NCI-H2081 treated with DMSO at 0.1 percent for 48 hours (cell line): ENCODE results near the gene DEGS2.
"Not testable (repeated sequence)": the region's sequence is repeated elsewhere in the genome, so short reads cannot be mapped to it uniquely, and the experiment has no call there.

Experiments
- DNase-seq: peaks from one replicate; lab custom pipeline; 2025; lab: John Stamatoyannopoulos, UW

Gene DEGS2

GRCh38 chr14:100178691-100179090 lies 19.2 kb upstream of the DEGS2 start:
- DNase-seq: no peak

DNA sequence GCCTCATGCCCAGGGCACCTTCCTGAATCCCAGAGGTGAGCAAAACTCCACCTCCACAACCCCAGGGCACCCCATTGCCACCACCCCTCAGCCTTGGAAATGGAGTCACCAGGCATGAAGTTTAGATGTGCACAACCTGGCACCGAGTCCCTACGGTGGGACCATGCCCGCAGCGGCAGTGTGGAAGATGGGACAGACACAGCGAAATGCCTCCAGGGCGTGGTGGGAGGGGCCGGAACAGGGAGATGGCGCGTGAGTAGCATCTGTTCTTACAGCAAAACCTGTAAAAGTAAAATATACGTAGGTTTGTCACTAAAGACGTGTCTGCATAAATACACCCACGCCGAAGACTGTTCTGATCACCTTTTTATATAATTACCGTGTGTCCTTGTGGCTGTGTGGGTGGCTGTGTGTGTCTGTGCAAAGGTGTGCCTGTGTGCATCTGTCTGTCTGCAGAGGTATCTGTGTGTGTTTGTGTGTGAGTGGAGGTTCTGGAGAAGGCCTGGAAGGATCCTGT lies 17.4 kb upstream of the DEGS2 start:
- no peak for DNase-seq

GRCh38 chr14:100173353-100173752 lies 13.9 kb upstream of the DEGS2 start:
- no peak for DNase-seq

- no peak for DNase-seq
These were observed 13.4 kb upstream of the DEGS2 start for GRCh38 chr14:100172811-100173210.

DNA sequence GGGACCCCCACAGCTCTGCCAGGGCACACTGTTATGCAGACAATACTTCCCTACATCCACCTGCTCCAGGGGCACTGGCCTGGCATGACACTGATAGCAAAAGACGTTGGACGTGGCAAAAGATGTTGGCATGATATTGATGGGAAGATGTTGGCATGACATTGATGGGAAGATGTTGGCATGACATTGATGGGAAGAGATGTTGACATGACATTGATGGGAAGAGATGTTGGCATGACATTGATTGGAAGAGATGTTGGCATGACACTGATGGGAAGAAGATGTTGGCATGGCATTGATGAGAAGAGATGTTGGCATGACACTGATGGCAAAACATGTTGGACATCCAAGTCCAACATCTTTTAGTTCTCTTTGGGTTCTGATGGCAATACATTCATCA lies 11.4 kb upstream of the DEGS2 start:
- DNase-seq: no peak

- no peak for DNase-seq
These were observed 9.1 kb upstream of the DEGS2 start for GRCh38 chr14:100168506-100168905.

DNA sequence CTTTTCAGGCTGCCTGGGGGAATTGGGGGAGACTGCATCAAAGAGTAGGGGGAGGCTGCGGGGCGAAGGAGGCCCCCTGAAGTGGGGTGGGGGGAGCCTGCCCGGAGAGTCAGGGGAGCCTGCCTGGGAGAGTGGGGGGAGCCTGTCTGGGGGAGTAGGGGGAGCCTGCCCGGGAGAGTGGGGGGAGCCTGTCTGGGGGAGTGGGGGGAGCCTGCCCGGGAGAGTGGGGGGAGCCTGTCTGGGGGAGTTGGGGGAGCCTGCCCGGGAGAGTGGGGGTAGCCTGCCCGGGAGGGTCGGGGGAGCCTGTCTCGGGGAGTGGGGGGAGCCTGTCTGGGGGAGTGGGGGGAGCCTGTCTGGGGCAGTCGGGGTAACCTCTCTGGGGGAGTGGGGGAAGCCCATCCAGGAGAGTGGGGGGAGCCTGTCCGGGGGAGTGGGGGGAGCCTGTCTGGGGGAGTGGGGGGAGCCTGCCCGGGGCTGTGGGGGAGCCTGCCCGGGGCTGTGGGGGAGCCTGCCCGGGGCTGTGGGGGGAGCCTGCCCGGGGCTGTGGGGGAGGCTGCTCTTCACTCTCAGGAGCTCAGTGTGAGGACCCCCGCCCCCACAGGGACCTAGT lies 6.5 kb upstream of the DEGS2 start:
- no peak for DNase-seq

GRCh38 chr14:100165376-100165775 lies 5.9 kb upstream of the DEGS2 start:
- no peak for DNase-seq

- no peak for DNase-seq
These were observed 1.1 kb upstream of the DEGS2 start for GRCh38 chr14:100160534-100160916.

GRCh38 chr14:100159865-100160533 lies 554 bp upstream of the DEGS2 start:
- no peak for DNase-seq

- no peak for DNase-seq
These were observed 815 bp downstream of the DEGS2 start for GRCh38 chr14:100158566-100159093.

DNA sequence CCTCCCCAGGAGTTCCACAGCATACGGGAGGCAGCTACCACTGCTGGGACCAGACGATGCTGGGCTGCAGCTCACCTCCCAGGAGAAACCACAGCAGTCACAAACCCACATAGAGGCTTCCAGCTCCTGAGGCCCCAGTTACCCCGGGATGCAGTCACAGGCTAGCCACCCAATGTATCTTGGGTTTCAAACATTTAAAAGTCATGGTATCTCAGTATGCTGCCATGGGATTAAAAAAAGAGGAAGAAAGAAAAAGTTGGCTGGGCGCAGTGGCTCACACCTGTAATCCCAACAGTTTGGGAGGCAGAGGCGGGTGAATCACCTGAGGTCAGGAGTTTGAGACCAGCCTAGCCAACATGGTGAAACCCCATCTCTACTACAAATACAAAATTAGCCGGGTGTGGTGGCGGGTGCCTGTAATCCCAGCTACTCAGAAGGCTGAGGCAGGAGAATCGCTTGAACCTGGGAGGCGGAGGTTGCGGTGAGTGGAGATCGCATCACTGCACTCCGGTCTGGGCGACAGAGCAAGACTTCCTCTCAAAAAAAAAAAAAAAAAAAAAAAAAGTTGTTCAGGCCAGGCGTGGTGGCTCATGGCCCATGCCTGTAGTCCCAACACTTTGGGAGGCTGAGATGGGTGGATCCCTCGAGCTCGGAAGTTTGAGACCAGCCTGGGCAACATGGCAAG lies 1.8 kb downstream of the DEGS2 start:
- DNase-seq: not testable (repeated sequence)

GRCh38 chr14:100156776-100157175 lies 2.7 kb downstream of the DEGS2 start:
- no peak for DNase-seq

DNA sequence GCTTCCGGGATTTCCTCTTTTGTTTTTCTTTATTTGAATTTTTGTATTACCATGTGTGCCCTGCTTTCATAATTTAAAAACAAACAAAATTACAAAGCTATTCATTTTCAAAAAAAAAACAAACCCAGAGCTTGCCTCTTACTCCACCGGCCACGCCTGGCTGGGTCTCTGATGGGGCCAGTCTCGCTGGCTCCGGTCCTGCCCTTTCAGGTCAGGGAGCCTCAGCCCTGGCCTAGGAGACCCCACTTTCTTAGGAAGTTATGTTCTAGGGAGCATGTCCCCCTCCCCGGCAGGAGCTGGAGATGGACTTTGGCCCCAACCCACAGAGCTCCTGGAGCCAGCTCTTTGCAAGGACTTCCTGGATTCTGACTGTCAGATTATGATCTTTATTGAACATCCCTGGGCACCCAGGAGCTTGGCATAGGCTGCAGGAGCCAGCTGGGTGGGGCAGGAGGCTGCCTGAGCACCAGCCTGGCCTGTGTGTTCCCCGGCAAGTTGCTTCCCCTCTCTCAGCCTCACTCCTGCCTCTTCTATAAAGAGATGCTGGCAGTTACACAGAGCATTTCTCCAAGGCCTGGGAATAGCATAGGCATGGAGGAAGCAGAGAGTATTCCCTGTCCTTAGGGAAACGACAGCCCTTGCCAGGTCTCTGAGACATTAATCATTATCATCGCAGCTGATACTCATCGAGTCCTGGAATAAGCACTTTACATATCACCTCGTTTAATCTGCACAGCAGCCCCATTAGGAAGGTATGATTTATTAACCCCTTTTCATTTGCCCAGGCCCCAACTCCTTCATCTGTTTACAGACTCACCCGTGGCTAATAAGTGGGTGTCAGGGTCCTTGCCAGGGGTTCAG lies 3.5 kb downstream of the DEGS2 start:
- DNase-seq: no peak

DNA sequence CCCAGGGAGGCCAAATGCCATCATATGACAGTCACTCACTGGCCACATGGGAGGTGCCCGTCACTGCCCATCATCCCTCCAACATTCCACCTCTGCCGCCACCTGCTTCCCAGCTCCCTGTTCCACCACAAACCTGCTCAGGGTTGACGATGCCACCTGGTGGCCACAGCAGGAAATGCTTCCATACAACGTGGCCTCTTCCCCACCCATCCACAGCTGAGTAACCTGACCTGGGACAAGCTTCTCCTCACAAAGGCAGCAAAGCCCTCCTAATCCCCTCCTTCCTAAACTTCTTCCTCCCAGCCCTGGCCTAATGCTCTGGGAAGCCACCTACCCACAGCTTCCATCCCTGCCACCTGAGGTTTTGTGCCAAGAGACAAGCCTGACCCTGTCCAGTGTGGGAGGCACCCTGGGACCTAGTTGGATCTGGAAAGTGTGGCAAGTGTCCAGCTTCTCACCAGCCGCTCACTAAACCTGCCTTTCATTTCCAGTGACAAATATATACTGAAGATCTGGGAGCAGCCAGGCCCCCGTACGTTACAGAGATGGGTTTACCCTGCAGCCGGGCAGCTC lies 4.3 kb downstream of the DEGS2 start:
- DNase-seq: no peak

DNA sequence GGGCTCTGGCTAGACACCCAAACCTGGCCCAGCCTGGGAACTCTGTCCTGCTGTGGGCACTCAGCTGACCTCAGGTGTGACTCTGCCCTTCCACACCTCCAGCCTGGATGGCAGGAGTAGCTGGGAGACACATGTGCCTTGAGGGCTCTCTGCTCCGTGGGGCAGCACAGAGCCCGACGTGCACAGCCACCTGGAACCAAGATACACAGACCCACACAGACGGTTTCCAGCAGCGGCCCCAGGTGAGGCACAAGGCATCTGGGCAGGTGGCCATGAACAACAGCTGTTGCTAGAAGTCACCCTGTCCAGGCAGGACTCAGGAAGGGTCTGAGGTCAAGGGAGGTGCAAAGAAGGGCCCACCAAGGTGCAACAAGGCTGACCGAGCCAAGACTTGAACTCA lies 5.9 kb downstream of the DEGS2 start:
- DNase-seq: no peak

DNA sequence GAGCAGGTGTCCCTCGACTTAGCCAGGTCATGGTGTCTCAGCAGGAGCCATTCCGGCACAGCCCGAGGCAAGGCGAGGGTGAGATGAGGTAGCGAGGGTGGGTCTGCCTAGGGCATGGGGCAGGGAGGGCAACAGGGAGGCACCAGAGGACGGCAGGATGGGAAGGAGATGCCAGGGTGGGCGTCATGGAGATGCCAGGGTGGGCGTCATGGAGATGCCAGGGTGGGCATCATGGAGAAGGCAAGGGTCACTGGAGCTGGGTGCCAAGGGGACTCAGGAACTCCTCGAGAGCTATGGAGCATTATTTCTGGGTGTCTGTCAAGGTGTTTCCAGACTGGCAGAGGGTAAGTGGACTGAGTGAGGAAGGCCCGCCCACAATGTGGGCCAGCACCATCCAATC lies 7.4 kb downstream of the DEGS2 start:
- DNase-seq: no peak

DNA sequence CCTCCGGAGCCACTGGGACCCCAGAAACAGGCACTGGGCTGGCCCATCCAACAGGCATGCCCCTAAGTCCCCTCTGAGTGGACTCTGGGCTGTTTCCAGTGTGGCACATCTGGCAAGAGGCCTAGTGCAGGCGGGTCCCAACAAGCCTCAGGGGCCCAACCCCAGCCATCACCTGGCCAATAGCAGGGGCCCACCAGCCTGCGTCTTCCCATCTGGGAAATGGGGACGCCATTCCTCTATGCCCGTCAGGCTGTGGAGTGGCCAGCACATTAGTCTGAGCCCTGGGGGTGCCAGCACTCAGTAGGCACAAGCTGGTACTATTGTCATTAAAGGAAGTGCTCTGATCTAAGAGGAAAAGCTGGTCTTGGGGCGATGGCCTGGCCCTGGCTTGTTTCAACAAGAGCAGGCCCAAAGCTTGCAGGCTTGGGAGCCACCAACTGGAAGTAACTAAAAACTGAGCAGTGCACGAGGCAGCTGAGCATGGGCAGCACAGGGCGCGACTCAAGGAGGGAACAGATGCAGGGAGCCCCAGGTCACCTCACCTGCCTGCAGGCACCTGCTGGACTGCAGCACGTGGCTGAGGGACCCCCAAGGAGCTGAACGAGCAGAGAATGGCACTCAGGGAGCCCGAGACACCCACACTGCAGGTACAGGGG lies 8.4 kb downstream of the DEGS2 start:
- DNase-seq: no peak

- no peak for DNase-seq
These were observed 9.4 kb downstream of the DEGS2 start for GRCh38 chr14:100149851-100150611.
